Keratinocyte (primary cell): ENCODE results near the gene ABCC8. TPM values are rescaled to one million over a fixed set of nuclear protein-coding genes. Genes with fewer than 3 reads are reported as not detected.

Source experiments
- DNase-seq: peaks from one replicate; pipeline ENCODE4 v3.0.0-alpha.2; 2011; ENCODE audit warnings: low read depth, missing footprints, low spot score
- FAIRE-seq: peaks from 2 replicates; lab custom pipeline; 2011; peaks lifted over from hg19 to GRCh38; lab: Jason Lieb, UNC
- H2AFZ ChIP-seq: 2 replicates; pipeline ENCODE4 v1.6.0; 2012; ENCODE audit warnings: low read length, control low read depth, inconsistent platforms; ENCODE audit not compliant: control insufficient read depth
- H3K27ac ChIP-seq: 2 replicates; pipeline ENCODE4 v1.5.1; 2011; ENCODE audit warnings: low read length; ENCODE audit not compliant: control insufficient read depth, insufficient read depth
- H3K27me3 ChIP-seq: 3 replicates; pipeline ENCODE4 v1.6.0; 2011; ENCODE audit warnings: low read length; ENCODE audit not compliant: control insufficient read depth, insufficient read depth; ENCODE audit errors: extremely low read depth
- H3K36me3 ChIP-seq, 2 experiments: 2 replicates in 1 of 2; 3 replicates in 1 of 2; pipeline ENCODE4 v1.5.1; 2011; ENCODE audit warnings: low read length in 2 of 2, mild to moderate bottlenecking in 1 of 2; ENCODE audit not compliant: control insufficient read depth in 2 of 2, insufficient read depth in 2 of 2; ENCODE audit errors: extremely low read depth in 1 of 2
- H3K4me1 ChIP-seq: 3 replicates; pipeline ENCODE4 v1.5.1; 2011; ENCODE audit warnings: low read length; ENCODE audit not compliant: control insufficient read depth, insufficient read depth; ENCODE audit errors: extremely low read depth
- H3K4me2 ChIP-seq: 3 replicates; pipeline ENCODE4 v1.6.0; 2011; ENCODE audit warnings: low read depth, low read length; ENCODE audit not compliant: control insufficient read depth, insufficient read depth; ENCODE audit errors: extremely low read depth
- H3K4me3 ChIP-seq, 3 experiments: fragments of 200-600 bp in 1 of 3; sonication (generic) in 1 of 3; 2 replicates in 2 of 3; 3 replicates in 1 of 3; pipeline ENCODE4 v1.5.1; 2011 to 2016; ENCODE audit warnings: low read length in 3 of 3, mild to moderate bottlenecking in 3 of 3, control low read depth in 2 of 3, inconsistent platforms in 1 of 3, low read depth in 1 of 3, mixed read lengths in 1 of 3, mixed run types in 1 of 3, moderate library complexity in 1 of 3; ENCODE audit not compliant: control insufficient read depth in 2 of 3, insufficient read depth in 2 of 3; ENCODE audit errors: extremely low read depth in 1 of 3
- H3K79me2 ChIP-seq: 2 replicates; pipeline ENCODE4 v1.6.0; 2012; ENCODE audit warnings: low read length; ENCODE audit not compliant: control insufficient read depth, insufficient read depth
- H3K9ac ChIP-seq: 3 replicates; pipeline ENCODE4 v1.6.0; 2011; ENCODE audit warnings: low read length; ENCODE audit not compliant: control insufficient read depth, insufficient read depth; ENCODE audit errors: extremely low read depth
- H3K9me1 ChIP-seq: 3 replicates; pipeline ENCODE4 v1.6.0; 2011; ENCODE audit warnings: low read length; ENCODE audit not compliant: control insufficient read depth, insufficient read depth; ENCODE audit errors: extremely low read depth
- H3K9me3 ChIP-seq: 2 replicates; pipeline ENCODE4 v1.5.1; 2012; ENCODE audit warnings: low read depth, low read length; ENCODE audit not compliant: control insufficient read depth
- H4K20me1 ChIP-seq: 3 replicates; pipeline ENCODE4 v1.6.0; 2011; ENCODE audit warnings: low read length; ENCODE audit not compliant: control insufficient read depth, insufficient read depth; ENCODE audit errors: extremely low read depth
- EZH2 ChIP-seq: IDR thresholded peaks from one replicate; pipeline ENCODE4 v1.6.1; 2012; ENCODE audit warnings: inconsistent platforms, mild to moderate bottlenecking, low read length, moderate library complexity
- dilution Hi-C: fragments of 300-500 bp; cut with MboI; formaldehyde crosslinking; loops from one replicate; pipeline ENCODE4 v1.7.0; 2020; ENCODE audit warnings: low sequenced_read_pairs; ENCODE audit not compliant: extremely low pct_ligation_motif_present
- polyA plus RNA-seq, 5 experiments: library from polyadenylated mRNA; depleted of rRNA in 3 of 5; stranded (reverse) in 3 of 5; stranded (forward) in 1 of 5; unstranded in 1 of 5; fragments of >200 nt; gene quantifications; 1 replicate in 1 of 5; 2 replicates in 3 of 5; 3 replicates in 1 of 5; pipeline versions ENCODE4 v1.2.1 to v1.2.3, GENCODE V29; 2011 to 2012; ENCODE audit warnings: missing spikeins in 2 of 5, low read depth in 1 of 5, low replicate concordance in 1 of 5
- TF ChIP-seq, protein P1 (sequence below), 3 experiments: IDR thresholded peaks in 1 of 3; conservative IDR thresholded peaks in 1 of 3; optimal IDR thresholded peaks in 1 of 3; 2 replicates in 2 of 3; 3 replicates in 1 of 3; pipeline versions ENCODE3 to v1.5.1; 2011; ENCODE audit warnings: low read length in 3 of 3, mild to moderate bottlenecking in 3 of 3, moderate library complexity in 2 of 3, control low read depth in 1 of 3, inconsistent platforms in 1 of 3; ENCODE audit not compliant: insufficient read depth in 2 of 3; ENCODE audit errors: extremely low read depth in 1 of 3

The ABCC8 gene
- polyA plus RNA-seq, 1 donor (not counting 4 experiments of a cell fraction or from before 2014, with no cell fraction given) = not detected

DNA sequence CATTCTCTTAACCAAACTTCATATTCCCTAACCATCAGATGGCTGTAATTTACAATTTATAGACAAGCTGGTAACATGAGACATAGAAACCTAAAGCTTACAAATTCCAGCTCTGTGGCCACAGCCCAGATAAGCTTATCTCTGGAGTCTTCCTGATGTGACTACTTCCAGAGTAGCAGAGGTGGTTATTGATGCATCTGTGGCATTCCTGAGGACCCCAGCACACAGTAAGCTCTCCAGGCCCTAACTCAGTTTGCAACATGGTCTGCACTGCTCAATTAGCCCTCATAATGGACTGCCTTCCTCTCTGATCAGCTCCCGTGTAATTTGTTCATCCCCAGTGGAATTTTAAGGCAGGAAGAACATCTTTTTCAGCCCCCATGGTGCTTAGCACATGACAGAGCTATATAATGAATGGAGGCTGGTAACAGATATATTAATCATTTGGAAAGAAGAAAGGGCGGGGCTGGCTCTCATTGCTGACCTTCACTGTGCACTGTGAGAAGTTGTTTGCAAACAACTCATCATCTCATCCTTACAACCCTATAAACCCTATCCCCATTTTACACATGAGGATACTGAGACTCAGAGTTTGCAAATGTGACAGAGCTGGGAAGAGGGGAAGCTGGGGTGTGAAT, 58.1 kb downstream of the ABCC8 start:
- dilution Hi-C loops = no loop called here
- H3K79me2 ChIP-seq = no peaks in the 10 kb centered on the region
- H3K9me1 ChIP-seq = no peaks in the 10 kb centered on the region
- no peak overlapping the region for H3K27ac ChIP-seq
- H3K4me1 ChIP-seq = no peaks in the 10 kb centered on the region
- H3K4me2 ChIP-seq = no peak overlapping the region
- H3K36me3 ChIP-seq = no peaks in the 10 kb centered on the region
- H3K9me3 ChIP-seq = no peaks in the 10 kb centered on the region
- DNase-seq (no peak), FAIRE-seq (no peak)
- no peak overlapping the region for H3K9ac ChIP-seq
- no peaks in the 10 kb centered on the region for H4K20me1 ChIP-seq
- no peak for TF ChIP-seq EZH2
- TF ChIP-seq, protein P1, sequence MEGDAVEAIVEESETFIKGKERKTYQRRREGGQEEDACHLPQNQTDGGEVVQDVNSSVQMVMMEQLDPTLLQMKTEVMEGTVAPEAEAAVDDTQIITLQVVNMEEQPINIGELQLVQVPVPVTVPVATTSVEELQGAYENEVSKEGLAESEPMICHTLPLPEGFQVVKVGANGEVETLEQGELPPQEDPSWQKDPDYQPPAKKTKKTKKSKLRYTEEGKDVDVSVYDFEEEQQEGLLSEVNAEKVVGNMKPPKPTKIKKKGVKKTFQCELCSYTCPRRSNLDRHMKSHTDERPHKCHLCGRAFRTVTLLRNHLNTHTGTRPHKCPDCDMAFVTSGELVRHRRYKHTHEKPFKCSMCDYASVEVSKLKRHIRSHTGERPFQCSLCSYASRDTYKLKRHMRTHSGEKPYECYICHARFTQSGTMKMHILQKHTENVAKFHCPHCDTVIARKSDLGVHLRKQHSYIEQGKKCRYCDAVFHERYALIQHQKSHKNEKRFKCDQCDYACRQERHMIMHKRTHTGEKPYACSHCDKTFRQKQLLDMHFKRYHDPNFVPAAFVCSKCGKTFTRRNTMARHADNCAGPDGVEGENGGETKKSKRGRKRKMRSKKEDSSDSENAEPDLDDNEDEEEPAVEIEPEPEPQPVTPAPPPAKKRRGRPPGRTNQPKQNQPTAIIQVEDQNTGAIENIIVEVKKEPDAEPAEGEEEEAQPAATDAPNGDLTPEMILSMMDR (optimal IDR thresholded peaks at IDR 0.05 in 1 of 3, IDR thresholded peaks at IDR 0.05 in 1 of 3, conservative IDR thresholded peaks at IDR 0.05 in 1 of 3; ENCODE audit: extremely low read depth in 1 of 3, insufficient read depth in 2 of 3, low read length in 3 of 3) = no peak
- H3K4me3 ChIP-seq = no peak overlapping the region
- peaks cover 31% of the 10 kb centered on the region for H3K27me3 ChIP-seq
- no peak overlapping the region for H2AFZ ChIP-seq

DNA sequence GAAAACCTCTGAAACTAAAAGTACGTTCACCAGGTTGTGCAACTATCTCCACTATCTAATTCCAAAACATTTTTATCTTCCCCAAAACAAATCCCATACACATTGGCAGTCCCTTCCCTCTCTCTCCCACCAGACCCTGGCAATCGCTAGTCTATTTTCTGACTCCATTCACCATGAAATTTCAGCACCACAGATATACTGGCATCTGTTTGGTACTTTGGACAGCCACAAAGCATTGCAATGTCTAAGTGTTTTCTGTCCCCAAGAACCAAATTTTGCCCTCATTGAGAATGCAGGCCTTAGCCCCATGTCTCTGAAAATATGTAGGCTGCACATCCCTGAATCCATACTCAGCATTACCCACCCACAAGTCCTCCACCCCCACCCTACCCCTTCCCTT, 60.2 kb downstream of the ABCC8 start:
- DNase-seq (no peak), FAIRE-seq (no peak)
- TF ChIP-seq, protein P1 (optimal IDR thresholded peaks at IDR 0.05 in 1 of 3, IDR thresholded peaks at IDR 0.05 in 1 of 3, conservative IDR thresholded peaks at IDR 0.05 in 1 of 3; ENCODE audit: extremely low read depth in 1 of 3, insufficient read depth in 2 of 3, low read length in 3 of 3) = no peak
- no peak for TF ChIP-seq EZH2
- Histone ChIP-seq H3K36me3 (no peaks in the 10 kb centered on the region), H2AFZ (no peak overlapping the region), H3K4me3 (no peak overlapping the region), H3K4me2 (no peak overlapping the region), H4K20me1 (no peaks in the 10 kb centered on the region), H3K27ac (no peak overlapping the region), H3K27me3 (peaks cover 31% of the 10 kb centered on the region), H3K9me3 (no peaks in the 10 kb centered on the region), H3K79me2 (no peaks in the 10 kb centered on the region), H3K9me1 (no peaks in the 10 kb centered on the region), H3K9ac (no peak overlapping the region), H3K4me1 (no peaks in the 10 kb centered on the region)
- dilution Hi-C loops = no loop called here
